Nephron progenitor cell (in vitro differentiated cells): Measurements from ENCODE around the gene WIPI1.
A peak's percentile ranks its signal among the peaks of the same experiment; 100 is the strongest.

ENCODE experiments used
- DNase-seq: peaks from one replicate; pipeline ENCODE4 v3.0.0; 2021
- H3K27ac Mint-ChIP-seq: 2 replicates; pipeline ENCODE4 v1.8.0; 2021; ENCODE audit warnings: mild to moderate bottlenecking, moderate library complexity, mixed read lengths
- H3K27me3 Mint-ChIP-seq: 2 replicates; pipeline ENCODE4 v1.8.0; 2021; ENCODE audit warnings: mild to moderate bottlenecking, low read depth, mixed read lengths; ENCODE audit not compliant: poor library complexity
- H3K36me3 Mint-ChIP-seq: 2 replicates; pipeline ENCODE4 v1.8.0; 2021; ENCODE audit warnings: low read depth, mixed read lengths
- H3K4me1 Mint-ChIP-seq: 2 replicates; pipeline ENCODE4 v1.8.0; 2021; ENCODE audit warnings: mixed read lengths
- H3K4me3 Mint-ChIP-seq: 2 replicates; pipeline ENCODE4 v1.8.0; 2021; ENCODE audit warnings: mild to moderate bottlenecking, moderate library complexity, mixed read lengths
- H3K9me3 Mint-ChIP-seq: 2 replicates; pipeline ENCODE4 v1.8.0; 2021; ENCODE audit warnings: mild to moderate bottlenecking, moderate library complexity, mixed read lengths
- TF ChIP-seq, protein P1 (sequence below): fragments of 200-600 bp; sonication (generic); IDR thresholded peaks from 2 replicates; pipeline ENCODE4 v1.5.0; 2021; ENCODE audit warnings: antibody characterized with exemption

WIPI1 gene

DNA sequence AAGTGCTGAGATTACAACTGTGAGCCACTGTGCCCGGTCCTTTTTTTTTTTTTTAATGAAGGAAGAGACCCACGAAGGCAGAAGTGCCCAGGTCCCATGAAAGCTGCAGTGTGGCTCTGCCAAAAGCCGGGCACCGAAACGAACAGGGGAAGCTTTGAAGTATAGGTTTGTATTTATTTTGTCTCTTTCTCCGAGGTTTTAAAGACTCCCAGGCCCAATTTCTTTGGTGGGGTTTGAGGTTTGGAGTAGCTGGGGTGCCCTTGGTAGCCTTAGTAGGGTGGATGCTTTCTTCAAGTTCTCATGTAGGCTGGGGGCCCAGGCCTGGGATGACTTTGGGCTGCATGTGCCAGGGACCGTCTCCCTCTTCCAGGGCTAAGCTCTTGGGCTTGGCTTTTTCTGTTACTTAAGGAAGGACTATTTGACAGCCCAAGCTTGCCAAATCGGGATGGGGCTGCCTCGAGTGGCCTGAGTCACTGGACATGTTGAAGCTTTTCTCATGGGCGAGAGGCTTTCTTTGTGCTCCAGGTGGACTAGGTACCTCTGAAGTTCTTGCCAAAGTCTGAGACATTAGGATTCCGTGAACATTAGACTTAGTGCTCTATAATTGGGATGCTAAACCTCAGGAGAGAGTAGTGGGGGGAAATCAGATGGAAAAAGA, 66.3 kb downstream of the WIPI1 start:
- H3K27me3 Mint-ChIP-seq, result peaks cover 13% of the 10 kb centered on the region
- no peak overlapping the region for H3K27ac Mint-ChIP-seq
- peaks cover 10% of the 10 kb centered on the region for H3K9me3 Mint-ChIP-seq
- no peak overlapping the region for H3K4me3 Mint-ChIP-seq
- peaks cover 7% of the 10 kb centered on the region for H3K36me3 Mint-ChIP-seq
- TF ChIP-seq, protein P1, sequence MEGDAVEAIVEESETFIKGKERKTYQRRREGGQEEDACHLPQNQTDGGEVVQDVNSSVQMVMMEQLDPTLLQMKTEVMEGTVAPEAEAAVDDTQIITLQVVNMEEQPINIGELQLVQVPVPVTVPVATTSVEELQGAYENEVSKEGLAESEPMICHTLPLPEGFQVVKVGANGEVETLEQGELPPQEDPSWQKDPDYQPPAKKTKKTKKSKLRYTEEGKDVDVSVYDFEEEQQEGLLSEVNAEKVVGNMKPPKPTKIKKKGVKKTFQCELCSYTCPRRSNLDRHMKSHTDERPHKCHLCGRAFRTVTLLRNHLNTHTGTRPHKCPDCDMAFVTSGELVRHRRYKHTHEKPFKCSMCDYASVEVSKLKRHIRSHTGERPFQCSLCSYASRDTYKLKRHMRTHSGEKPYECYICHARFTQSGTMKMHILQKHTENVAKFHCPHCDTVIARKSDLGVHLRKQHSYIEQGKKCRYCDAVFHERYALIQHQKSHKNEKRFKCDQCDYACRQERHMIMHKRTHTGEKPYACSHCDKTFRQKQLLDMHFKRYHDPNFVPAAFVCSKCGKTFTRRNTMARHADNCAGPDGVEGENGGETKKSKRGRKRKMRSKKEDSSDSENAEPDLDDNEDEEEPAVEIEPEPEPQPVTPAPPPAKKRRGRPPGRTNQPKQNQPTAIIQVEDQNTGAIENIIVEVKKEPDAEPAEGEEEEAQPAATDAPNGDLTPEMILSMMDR, result no peak
- DNase-seq, result no peak
- H3K4me1 Mint-ChIP-seq, result peaks cover 6% of the 10 kb centered on the region

DNA sequence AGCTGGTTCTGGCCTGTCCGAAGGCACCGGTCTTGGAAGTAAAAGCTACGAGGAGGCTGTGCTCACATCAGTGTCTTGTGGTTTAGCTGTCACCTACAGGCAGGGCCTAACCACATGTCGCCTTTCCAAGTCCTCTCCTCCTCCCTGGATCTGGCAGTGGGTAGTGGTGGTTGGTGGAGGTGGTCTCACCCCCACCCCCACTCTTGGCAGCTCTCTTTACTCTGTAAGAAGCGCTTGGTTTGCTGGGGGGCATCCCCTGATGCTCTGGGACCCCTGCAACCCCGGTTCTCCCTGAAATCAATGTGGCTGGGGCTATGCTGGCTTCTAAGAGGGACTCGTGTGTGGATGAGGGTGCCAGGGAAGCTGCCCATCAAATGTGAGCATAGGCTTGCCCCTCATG, 68.3 kb downstream of the WIPI1 start:
- TF ChIP-seq, protein P1, result no peak
- Mint-ChIP-seq H3K27me3 (peaks cover 13% of the 10 kb centered on the region), H3K36me3 (no peaks in the 10 kb centered on the region), H3K4me3 (no peak overlapping the region), H3K27ac (no peak overlapping the region), H3K4me1 (peaks cover 10% of the 10 kb centered on the region), H3K9me3 (no peaks in the 10 kb centered on the region)
- no peak for DNase-seq

DNA sequence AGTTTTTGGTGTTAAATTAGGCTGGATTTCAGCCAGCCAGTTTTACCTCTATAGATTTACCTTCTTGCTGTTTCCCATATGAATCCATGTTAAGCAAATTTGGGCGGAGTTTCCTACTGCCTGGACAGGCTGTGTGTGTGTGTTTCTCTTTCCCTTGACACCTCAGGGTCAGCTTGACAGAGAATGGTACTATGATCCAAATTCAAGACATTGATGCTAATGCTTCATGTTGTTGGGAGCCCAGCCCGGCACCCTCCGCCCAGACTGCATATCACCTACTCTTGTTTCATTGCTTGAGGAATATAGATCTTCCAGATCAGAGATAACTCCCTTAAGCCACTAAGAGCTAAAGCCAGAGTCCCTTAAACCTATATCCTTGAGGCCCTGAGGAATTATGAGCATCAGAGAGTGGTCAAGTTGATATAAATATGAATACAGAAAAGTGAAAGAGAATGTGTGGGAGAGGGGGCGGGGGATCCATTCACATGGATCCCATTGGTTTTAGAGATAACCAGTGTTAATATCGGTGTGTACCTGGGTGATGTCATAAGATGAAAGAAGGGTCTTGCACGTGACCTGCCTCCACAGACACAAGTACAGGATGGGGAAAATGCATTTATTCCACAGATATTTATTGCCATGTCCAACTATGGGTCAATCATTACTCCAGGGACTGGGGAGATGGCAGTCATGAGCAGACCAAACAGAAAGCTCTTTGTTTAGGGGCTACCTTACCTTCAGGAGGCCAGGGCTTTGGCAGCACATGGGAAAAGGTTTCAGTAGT, 69.7 kb downstream of the WIPI1 start:
- TF ChIP-seq, protein P1, result no peak
- H3K27ac Mint-ChIP-seq, result no peak overlapping the region
- no peaks in the 10 kb centered on the region for H3K36me3 Mint-ChIP-seq
- no peak overlapping the region for H3K4me3 Mint-ChIP-seq
- H3K27me3 Mint-ChIP-seq, result peaks cover 13% of the 10 kb centered on the region
- DNase-seq, result no peak
- H3K9me3 Mint-ChIP-seq, result no peaks in the 10 kb centered on the region
- peaks cover 20% of the 10 kb centered on the region for H3K4me1 Mint-ChIP-seq

DNA sequence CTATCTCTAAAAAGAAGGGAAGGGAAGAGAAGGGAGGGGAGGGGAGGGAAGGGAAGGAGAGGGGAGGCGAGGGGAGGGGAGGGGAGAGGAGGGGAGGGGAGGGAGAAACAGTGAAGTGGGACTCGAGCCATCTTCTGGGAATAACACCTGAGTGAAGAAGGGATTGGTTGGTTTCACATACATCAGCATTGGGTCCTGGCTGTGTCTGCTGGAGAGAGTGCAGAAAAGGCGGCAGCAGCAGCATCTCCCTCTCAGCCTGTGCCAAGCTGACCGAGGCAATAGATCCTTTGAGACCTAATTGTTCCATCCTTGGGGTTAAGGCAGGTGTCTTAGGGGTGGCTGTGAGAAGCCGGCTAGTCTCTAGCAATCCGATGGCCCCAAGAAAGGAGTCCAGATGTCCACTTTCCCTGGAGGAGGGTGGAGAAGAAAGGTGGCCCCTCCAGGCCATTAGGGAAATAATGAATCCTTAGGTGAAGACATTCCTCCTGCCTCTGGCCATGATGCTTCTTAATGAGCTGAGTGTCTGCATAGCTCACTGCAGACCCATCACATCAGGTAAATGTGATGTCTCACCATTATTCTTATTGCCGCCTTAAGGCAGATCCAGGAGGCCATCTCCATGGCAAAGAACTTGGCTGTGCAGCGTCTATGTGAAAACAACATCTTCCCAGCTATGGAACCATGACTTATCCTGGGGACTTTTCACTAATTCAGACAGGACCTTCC, 71.6 kb downstream of the WIPI1 start:
- DNase-seq, result no peak
- TF ChIP-seq, protein P1, result no peak
- peak overlapping the region; percentile 58 for H3K27ac Mint-ChIP-seq
- no peak overlapping the region for H3K4me3 Mint-ChIP-seq
- peaks cover 31% of the 10 kb centered on the region for H3K4me1 Mint-ChIP-seq
- no peaks in the 10 kb centered on the region for H3K36me3 Mint-ChIP-seq
- H3K9me3 Mint-ChIP-seq, result no peaks in the 10 kb centered on the region
- peaks cover 7% of the 10 kb centered on the region for H3K27me3 Mint-ChIP-seq

DNA sequence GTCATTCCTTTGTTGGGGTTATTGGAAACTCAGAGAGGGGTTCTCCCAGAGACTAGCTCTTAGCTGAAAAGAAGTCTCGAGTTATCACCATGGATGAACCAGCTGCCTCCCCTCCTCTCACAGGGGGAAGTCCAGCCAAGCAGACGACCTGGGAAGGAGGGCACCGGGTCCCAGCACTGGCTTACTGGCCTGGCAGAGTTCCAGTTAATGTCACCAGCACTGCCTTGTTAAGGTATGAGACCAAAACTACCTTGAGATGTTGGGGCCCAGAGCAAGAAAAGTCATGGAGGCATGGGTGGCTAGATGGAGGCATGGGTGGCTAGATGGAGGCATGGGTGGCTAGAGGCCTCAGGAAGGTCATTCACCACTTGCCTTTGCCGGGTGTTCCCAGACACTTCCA, 72.4 kb downstream of the WIPI1 start:
- no peak overlapping the region for H3K4me3 Mint-ChIP-seq
- peaks cover 7% of the 10 kb centered on the region for H3K27me3 Mint-ChIP-seq
- no peak for DNase-seq
- TF ChIP-seq, protein P1, result no peak
- peaks cover 37% of the 10 kb centered on the region for H3K4me1 Mint-ChIP-seq
- H3K27ac Mint-ChIP-seq, result no peak overlapping the region
- H3K9me3 Mint-ChIP-seq, result no peaks in the 10 kb centered on the region
- H3K36me3 Mint-ChIP-seq, result no peaks in the 10 kb centered on the region
